NCI-H82 treated with DMSO at 0.1 percent for 48 hours (cell line): ENCODE measurements around the gene TBC1D8.

Source experiments
- DNase-seq: peaks from one replicate; lab custom pipeline; 2025; ENCODE audit not compliant: unreplicated experiment; lab: John Stamatoyannopoulos, UW

TBC1D8 gene

DNA sequence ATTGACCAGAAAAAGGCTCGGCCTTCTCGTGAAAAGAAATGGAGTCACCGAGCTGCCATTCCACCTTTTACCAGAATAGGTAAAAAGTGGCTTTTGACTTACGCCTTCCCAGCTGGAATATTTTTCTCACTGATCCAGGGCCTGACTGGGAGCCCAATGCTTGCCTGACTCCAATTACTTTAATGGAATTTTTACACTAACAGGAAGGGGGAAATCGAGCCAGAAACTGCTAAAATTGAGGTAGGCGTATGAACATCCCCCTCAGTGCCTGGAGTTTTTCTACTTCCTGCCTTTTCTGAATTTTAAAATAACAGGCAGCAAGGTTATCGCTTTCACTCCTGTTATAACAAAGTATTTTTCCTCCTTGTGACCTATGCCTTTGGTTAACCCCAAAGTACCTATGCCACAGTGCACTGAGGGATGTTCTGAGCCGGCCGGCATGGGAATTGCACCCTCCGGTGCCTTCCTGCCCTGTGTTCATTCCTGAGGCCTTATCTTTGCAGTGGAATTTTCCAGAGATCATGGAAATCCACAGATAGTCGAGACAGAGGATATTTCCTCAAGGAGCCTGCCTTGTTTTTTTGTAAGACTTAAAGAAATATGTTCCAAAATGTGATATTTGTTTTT is 167.4 kb downstream of the TBC1D8 start:
- no peak for DNase-seq

DNA sequence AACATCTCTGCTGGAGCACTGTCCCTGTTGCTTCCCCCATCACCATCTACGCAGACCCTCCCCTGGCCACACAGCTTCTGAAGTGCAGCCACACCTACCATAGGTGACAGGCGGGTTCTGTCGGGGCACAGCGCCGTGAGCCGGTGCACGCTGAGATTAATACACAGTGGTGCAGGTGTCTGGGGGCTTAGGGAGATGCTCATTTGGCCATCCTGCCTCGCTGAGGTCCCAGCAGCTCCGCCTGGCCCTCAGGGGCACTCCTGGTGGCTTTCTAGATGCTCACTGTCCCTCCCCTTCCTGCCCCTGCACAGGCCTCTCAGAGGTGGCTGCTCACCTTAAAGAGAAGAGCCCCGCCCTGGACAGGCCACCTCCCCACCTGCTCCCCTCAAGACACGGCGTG is 168.0 kb downstream of the TBC1D8 start:
- DNase-seq, result no peak

DNA sequence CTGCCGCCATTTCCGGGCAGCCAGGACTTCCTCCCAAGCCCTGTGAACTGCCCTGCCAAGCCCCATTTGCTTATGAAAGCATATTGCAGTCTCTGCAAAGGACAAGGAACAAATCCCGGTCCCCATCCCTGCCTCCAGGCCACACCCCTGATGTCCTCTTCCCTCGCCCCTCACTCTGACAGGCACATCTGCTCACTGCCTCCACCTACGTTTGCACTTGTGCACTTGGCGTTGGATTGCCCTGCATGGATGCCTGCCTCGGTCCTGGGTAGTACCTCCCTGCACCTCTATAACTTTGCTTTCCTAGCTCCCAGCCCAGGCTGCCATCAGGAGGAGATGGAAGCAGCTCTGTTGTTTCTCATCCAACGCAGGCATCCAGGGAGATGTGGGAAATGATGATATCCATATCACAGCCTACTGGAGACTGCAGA is 168.7 kb downstream of the TBC1D8 start:
- DNase-seq, result no peak

DNA sequence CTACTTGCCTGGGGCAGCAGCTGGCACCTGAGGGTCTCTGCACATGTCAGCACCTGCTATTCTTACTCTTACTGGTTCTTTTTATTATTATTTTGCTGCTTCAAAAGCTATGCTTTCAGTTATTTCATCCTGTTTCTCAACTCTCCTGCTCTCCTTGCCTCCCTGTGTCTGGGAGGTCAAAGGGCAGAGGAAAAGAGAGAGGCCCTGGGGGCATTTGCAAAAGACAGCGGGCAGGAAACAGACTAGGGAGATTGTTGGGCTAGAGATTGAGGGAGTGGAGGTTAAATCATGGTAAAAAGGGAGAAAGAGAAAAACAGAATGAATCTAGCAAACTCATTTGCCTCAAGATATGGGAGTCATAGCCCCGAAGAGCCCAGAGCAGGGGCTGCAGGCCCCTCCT is 170.2 kb downstream of the TBC1D8 start:
- DNase-seq, result no peak

- no peak for DNase-seq
Observed at GRCh38 chr2:100980046-100980445, 171.1 kb downstream of the TBC1D8 start.

GRCh38 chr2:100978582-100979191 is 172.5 kb downstream of the TBC1D8 start:
- DNase-seq, result no peak

GRCh38 chr2:100977511-100977910 is 173.7 kb downstream of the TBC1D8 start:
- DNase-seq, result no peak

DNA sequence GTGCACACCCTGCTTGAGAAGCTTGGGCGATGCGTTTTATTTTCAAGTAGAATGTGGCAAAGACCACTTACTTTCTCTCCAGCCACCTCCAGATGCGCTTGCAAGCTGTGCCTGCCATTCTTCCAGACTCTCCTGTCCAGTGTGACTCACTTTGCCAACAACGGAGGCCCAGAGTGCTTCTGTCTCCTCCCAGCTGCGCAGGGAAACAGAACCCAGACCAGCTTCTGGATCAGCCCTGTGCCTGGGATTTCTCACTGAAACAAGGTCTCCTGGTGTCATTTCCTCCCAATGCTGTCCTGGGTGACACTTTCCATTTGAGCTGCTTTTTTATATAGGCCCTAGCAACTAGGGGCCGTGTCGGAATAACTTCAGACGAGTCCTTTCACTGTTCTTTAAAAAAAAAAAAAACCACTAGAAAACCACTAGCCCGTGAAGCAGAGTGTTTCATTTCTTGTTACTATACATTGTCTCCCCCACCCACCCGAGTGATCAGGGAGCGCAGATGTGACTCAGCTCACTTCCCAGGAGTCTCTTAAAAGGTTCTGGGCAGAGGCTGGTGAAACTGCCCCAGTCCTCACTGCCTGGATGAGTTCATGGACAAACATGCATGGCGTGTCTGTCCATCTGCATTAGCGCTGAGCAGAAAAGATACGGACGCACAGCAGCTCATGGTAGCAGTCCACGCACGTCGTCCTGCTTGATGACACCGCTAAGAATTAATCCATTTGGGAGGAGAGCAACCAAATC is 174.4 kb downstream of the TBC1D8 start:
- no peak for DNase-seq

- DNase-seq, result no peak
Observed at GRCh38 chr2:100976061-100976460, 175.1 kb downstream of the TBC1D8 start.

GRCh38 chr2:100975521-100975785 is 175.7 kb downstream of the TBC1D8 start:
- no peak for DNase-seq

DNA sequence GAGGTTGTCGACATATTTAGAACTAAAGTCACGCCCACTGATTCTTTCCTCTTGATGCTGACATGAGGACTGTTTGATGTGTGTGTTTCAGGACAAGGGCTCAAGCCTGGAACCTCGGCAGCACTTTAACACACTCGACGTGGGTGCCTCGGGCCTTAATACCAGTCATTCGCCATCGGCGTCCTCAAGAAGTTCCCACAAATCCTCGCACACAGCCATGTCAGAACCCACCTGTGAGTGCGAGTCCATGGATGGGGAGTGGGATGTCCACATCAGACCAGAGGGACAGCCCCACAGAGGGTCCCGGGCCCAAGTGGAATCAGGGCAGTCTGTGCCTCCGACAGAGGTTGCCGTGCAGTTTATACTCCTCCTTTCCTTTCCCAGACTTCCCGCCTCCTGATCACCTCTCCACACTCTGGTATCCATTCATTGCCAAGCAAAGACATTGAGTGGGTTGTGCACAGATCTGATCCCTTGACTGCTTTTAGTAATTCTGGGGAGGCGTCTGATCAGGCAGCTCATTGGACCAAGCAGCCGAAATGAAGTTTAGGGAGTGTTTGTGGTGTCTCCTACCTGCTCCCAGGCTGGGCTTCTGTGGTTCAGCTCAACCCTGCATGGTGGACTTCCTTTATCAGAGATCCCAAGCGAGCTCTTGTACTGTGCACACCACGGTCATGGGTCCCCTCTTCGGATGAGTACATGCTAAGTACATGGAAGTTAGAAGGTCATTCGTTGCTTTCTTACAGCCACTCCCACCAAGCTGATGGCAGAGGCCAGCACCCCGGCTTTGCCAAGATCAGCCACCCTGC is 176.3 kb downstream of the TBC1D8 start:
- DNase-seq, result no peak

- no peak for DNase-seq
Observed at GRCh38 chr2:100972452-100972851, 178.7 kb downstream of the TBC1D8 start.

DNA sequence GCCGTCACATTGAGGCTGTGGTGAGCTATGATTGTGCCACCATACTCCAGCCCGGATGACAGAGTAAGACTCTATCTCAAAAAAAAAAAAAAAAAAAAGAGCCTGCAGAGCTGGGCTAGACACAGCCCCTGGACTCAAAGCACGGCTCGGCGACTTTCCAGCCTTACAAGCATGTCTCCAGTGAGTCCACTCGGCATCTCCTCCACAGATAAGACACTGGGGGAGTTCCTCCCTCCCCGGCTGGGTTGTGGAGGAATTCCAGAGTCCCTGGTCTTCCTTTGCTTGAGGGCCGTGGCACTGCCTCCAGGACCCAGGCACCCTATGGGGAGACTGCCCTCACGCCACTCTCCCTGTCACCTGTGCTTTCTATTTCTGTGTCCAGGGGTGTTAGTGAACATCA is 180.0 kb downstream of the TBC1D8 start:
- no peak for DNase-seq

DNA sequence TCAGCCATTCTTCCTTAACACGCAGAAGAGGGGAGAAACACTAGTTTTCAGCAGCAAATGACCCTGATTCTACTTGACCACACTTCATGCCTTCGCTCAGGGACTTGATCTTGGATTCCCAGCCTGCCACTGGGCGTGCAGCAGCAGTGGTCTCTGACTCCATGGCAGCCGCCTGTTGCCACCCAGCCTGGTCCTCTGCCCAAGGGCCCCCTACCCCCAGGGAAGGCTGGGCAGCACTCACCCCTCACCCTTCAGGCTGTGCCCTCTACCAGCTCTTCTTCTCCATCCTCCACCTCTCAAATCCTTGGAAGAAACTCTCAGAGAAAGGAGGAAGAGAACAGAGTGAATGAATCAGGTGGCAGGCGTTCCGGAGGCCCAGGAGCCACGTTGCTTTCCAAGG is 181.2 kb downstream of the TBC1D8 start:
- DNase-seq, result no peak

DNA sequence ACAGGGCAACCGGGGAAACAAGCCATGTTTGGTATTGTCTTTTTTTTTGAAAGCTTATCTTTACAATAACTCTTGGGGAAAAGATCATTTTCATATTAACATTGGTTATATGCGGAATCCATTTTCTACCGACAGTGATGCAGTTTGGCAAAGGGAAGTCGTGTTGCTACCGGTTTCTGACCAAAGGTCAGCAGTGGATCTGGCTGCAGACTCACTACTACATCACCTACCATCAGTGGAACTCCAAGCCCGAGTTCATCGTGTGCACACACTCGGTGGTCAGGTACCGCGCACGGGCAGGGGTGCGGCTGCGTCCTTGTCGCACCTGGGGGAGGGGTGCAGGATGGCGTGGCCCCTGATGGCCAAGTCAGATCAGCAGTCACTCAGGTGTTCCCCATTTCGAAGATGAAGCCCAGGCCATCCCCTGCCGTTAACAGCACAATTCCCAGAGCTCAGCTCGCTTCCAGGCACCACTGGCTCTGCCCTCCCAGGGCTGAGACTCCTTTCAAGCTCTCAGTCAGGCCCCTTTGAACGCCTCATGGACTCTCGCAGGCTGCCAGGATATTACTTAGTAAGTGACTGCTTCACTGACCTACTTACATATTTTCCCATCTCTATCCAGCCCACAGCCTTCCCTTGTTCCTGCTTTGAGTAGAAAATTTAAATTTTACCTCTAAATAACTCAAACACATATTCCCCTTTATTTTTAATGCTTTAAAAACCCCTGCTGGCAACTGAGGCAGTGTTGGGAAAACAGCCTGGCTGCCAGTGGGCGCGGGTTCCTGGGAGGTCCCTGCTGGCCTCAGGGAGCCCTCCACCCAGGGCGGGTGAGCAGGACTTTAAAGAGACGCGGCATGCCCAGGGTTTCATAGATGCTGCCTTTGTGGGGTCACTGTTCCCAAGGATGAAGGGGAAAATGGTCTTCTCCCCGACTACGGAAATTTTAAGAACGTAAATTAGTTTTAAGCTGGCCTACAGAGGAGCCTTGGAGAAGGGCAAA is 182.7 kb downstream of the TBC1D8 start:
- no peak for DNase-seq

GRCh38 chr2:100967716-100968115 is 183.5 kb downstream of the TBC1D8 start:
- no peak for DNase-seq

- DNase-seq, result no peak
Observed at GRCh38 chr2:100965596-100965995, 185.6 kb downstream of the TBC1D8 start.

- no peak for DNase-seq
Observed at GRCh38 chr2:100964681-100965169, 186.5 kb downstream of the TBC1D8 start.

DNA sequence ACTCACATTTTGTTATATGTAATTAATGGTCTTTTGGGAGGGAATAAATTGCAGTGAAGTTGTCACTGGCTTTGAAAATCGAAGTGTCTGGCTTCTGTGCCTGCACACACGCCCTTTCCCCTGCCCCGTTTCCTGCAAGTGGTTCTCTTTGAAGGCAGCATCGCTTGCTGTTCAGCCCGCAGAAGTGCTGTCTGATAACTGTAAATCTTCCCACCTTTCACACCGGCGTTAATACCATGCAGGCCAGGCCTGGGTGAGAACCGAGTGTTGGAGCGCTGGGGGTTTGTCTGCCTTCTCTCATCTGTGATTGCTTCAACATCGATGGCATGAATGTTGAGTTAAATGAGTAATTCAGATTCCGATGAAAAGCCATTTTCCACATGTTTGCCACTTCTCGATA is 187.0 kb downstream of the TBC1D8 start:
- DNase-seq, result no peak

- DNase-seq, result no peak
Observed at GRCh38 chr2:100963026-100963375, 188.2 kb downstream of the TBC1D8 start.
